Measurements from ENCODE around the gene CD47. TPM values are rescaled to one million over a fixed set of nuclear protein-coding genes. Genes with fewer than 3 reads are reported as not detected.

The CD47 gene
- polyA plus RNA-seq, 1 experiment = 13.4 TPM

DNA sequence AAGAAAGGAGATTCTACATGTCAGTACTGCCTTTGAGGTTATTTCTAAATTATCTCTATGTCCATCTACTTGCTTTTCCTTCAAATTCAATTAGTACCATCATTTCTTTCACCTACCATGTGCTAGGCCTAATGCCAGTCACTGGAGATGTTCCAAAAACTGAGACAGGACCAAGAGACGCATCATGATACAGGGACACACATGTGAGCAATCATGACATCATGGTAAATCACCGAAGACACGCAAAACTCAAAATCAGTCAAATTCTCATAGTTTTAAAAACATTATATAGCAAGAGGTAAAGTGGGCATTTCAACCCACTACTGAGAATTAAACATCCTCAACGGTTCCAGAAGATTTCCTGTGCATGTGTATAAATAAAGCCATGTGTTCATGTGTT is 95.0 kb downstream of the CD47 start:
- no peak for TF ChIP-seq CTCF (IDR thresholded peaks at IDR 0.05; ENCODE audit: insufficient read depth, low read depth, low read length)
- CTCF ChIA-PET = no interaction called here
- Histone ChIP-seq H3K36me3 (ENCODE audit: control insufficient read depth, insufficient read depth, low read length) (no peaks in the 10 kb centered on the region), H3K4me3 (ENCODE audit: low read depth, low read length) (no peak overlapping the region), H3K27me3 (ENCODE audit: control insufficient read depth, insufficient read depth, low read length) (no peaks in the 10 kb centered on the region)
- POLR2A ChIA-PET = no interaction called here
- DNase-seq (ENCODE audit: low read depth) = no peak

GRCh38 chr3:107994956-107995715 is 95.7 kb downstream of the CD47 start:
- CTCF ChIA-PET = no interaction called here
- POLR2A ChIA-PET = no interaction called here

DNA sequence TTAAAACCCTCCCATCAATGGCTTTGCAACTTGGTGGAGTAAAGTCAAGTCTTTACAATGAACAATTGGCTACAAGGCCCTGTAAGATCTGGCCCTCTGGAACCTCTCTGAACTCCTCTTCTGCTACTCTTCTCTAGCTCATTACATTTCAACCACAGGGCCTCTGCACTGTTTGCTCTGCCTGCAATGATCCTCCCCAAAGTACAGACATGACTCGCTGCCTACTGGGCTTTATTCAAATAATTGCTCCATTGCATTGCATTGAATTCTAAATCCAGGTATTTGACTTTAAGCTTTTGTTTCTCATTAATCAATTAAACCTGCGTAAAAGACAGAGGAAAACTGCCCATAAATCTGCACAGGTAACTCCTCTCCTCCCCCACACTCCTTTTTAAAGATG is 96.7 kb downstream of the CD47 start:
- TF ChIP-seq CTCF (IDR thresholded peaks at IDR 0.05; ENCODE audit: insufficient read depth, low read depth, low read length) = no peak

More at GRCh38 chr3:107994956-107995715, 95.7 kb downstream of the CD47 start:
- DNase-seq (ENCODE audit: low read depth) = no peak
- no peak for TF ChIP-seq CTCF (IDR thresholded peaks at IDR 0.05; ENCODE audit: insufficient read depth, low read depth, low read length)
- Histone ChIP-seq H3K4me3 (ENCODE audit: low read depth, low read length) (no peak overlapping the region), H3K36me3 (ENCODE audit: control insufficient read depth, insufficient read depth, low read length) (no peaks in the 10 kb centered on the region), H3K27me3 (ENCODE audit: control insufficient read depth, insufficient read depth, low read length) (no peaks in the 10 kb centered on the region)

GRCh38 chr3:107993771-107994170 is 97.1 kb downstream of the CD47 start:
- H3K27me3 ChIP-seq (ENCODE audit: control insufficient read depth, insufficient read depth, low read length) = no peaks in the 10 kb centered on the region
- no peak overlapping the region for H3K4me3 ChIP-seq (ENCODE audit: low read depth, low read length)
- POLR2A ChIA-PET = no interaction called here
- H3K36me3 ChIP-seq (ENCODE audit: control insufficient read depth, insufficient read depth, low read length) = no peaks in the 10 kb centered on the region
- TF ChIP-seq CTCF (IDR thresholded peaks at IDR 0.05; ENCODE audit: insufficient read depth, low read depth, low read length) = no peak
- CTCF ChIA-PET = no interaction called here
- DNase-seq (ENCODE audit: low read depth) = no peak

More for the DNA sequence above, 96.7 kb downstream of the CD47 start:
- CTCF ChIA-PET = no interaction called here
- POLR2A ChIA-PET = no interaction called here
- no peaks in the 10 kb centered on the region for H3K27me3 ChIP-seq (ENCODE audit: control insufficient read depth, insufficient read depth, low read length)
- no peaks in the 10 kb centered on the region for H3K36me3 ChIP-seq (ENCODE audit: control insufficient read depth, insufficient read depth, low read length)
- no peak for DNase-seq (ENCODE audit: low read depth)
- no peak overlapping the region for H3K4me3 ChIP-seq (ENCODE audit: low read depth, low read length)

Other genes with a start within 250 kb of the CD47 start
- 32.1 and 43.9 TPM in 2 replicates for gene IFT57, start 131.4 kb upstream of the CD47 start, polyA plus RNA-seq (2011; rRNA removed)
- not detected in 2 replicates for gene HHLA2, start 205.5 kb upstream of the CD47 start, polyA plus RNA-seq (2011; rRNA removed)

Measured in BJ (cell line).